ENCODE results near the gene TMEM18.

Gene TMEM18

DNA sequence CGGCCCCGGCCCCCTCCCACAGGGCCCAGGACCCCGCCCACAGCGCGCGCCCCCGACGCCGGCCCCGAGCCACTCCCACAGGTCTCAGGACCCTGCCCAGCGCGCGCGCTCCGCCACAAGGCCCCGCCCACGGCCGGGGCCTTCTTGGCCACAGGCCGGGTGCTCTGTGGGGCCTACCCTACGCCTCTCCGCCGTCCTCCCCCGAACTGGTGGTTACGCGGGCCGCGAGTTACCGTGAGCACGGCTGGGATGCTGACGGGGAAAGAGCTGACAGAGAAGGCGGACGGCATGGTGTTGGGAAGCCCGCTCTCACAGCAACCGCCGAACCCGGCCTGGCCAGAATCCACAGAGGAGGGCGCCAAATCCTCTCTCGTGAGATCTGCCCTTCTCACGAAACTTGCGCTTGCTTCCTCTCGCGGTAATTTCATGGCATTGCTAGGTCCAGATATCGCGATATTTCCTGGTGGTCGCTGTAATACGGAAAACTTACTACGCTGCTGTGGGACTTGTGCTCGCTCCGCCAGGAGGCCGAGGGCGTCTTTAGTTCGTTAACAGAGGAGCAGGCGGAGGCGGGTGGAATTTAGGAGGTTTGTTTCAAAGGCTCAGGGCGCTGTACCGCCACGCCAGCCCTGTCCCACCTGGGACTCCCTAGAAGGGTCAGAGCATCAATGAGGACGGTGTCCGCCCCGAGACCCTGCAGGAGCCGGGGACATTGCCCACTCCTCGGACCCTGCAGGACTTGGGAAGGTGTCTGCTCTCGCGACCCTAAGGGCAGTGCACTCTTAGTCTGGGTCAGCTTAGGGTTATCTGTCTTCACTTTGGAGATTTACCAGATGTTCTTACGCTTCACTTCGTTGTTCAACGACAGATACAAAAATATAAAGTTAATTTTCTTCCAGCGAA, at the start of gene TMEM18 (continued):
- TF ChIP-seq ZNF391 (tag by site-specific recombination; IDR thresholded peaks at IDR 0.05; ENCODE audit: borderline replicate concordance, low read depth) (peak; percentile 75; the same call in 1 of the 2 replicates), ZNF555 (tag by site-specific recombination; conservative IDR thresholded peaks at IDR 0.05) (no peak), OSR2 (tag by site-specific recombination; IDR thresholded peaks at IDR 0.05) (no peak), ZNF561 (tag by site-specific recombination; IDR thresholded peaks at IDR 0.05; ENCODE audit: borderline replicate concordance) (peak; percentile 75; the same call in 1 of the 2 replicates), ZNF701 (tag by site-specific recombination; IDR thresholded peaks at IDR 0.05) (no peak), ATF2 (tag by site-specific recombination; IDR thresholded peaks at IDR 0.05; ENCODE audit: low read depth) (no peak), BCL6B (tag by site-specific recombination; IDR thresholded peaks at IDR 0.05) (no peak), GFI1B (tag by site-specific recombination; IDR thresholded peaks at IDR 0.05) (no peak), ZNF707 (tag by site-specific recombination; IDR thresholded peaks at IDR 0.05) (no peak), ZXDB (tag by site-specific recombination; IDR thresholded peaks at IDR 0.05) (peak; percentile 92), ZBTB48 (tag by site-specific recombination; IDR thresholded peaks at IDR 0.05) (no peak), ZBTB8A (tag by site-specific recombination; IDR thresholded peaks at IDR 0.05) (peak; percentile 60), ZNF221 (tag by site-specific recombination; IDR thresholded peaks at IDR 0.05; ENCODE audit: borderline replicate concordance) (peak; percentile 95; the same call in 1 of the 2 replicates), ZNF488 (tag by site-specific recombination; IDR thresholded peaks at IDR 0.05) (no peak), ZNF600 (tag by site-specific recombination; IDR thresholded peaks at IDR 0.05) (peak; percentile 28; the same call in 1 of the 2 replicates), ZNF514 (tag by site-specific recombination; IDR thresholded peaks at IDR 0.05) (no peak), ZNF76 (tag by site-specific recombination; IDR thresholded peaks at IDR 0.05; ENCODE audit: borderline replicate concordance, low read depth) (0 out of 2 replicates have a peak, but pooled peaks have one; percentile 45), ZNF654 (tag by site-specific recombination; IDR thresholded peaks at IDR 0.05; ENCODE audit: low read depth) (no peak), ZNF169 (tag by site-specific recombination; IDR thresholded peaks at IDR 0.05) (no peak), SALL2 (tag by site-specific recombination; IDR thresholded peaks at IDR 0.05; ENCODE audit: borderline replicate concordance) (no peak), ZNF645 (tag by site-specific recombination; IDR thresholded peaks at IDR 0.05) (no peak), ZNF394 (tag by site-specific recombination; IDR thresholded peaks at IDR 0.05; ENCODE audit: borderline replicate concordance) (peak; percentile 58; the same call in 1 of the 2 replicates), BCL11B (tag by site-specific recombination; IDR thresholded peaks at IDR 0.05; ENCODE audit: low read depth) (no peak), REPIN1 (tag by site-specific recombination; IDR thresholded peaks at IDR 0.05; ENCODE audit: low read depth) (no peak), GLIS2 (tag by site-specific recombination; IDR thresholded peaks at IDR 0.05) (no peak)
- TF ChIP-seq, protein P1, sequence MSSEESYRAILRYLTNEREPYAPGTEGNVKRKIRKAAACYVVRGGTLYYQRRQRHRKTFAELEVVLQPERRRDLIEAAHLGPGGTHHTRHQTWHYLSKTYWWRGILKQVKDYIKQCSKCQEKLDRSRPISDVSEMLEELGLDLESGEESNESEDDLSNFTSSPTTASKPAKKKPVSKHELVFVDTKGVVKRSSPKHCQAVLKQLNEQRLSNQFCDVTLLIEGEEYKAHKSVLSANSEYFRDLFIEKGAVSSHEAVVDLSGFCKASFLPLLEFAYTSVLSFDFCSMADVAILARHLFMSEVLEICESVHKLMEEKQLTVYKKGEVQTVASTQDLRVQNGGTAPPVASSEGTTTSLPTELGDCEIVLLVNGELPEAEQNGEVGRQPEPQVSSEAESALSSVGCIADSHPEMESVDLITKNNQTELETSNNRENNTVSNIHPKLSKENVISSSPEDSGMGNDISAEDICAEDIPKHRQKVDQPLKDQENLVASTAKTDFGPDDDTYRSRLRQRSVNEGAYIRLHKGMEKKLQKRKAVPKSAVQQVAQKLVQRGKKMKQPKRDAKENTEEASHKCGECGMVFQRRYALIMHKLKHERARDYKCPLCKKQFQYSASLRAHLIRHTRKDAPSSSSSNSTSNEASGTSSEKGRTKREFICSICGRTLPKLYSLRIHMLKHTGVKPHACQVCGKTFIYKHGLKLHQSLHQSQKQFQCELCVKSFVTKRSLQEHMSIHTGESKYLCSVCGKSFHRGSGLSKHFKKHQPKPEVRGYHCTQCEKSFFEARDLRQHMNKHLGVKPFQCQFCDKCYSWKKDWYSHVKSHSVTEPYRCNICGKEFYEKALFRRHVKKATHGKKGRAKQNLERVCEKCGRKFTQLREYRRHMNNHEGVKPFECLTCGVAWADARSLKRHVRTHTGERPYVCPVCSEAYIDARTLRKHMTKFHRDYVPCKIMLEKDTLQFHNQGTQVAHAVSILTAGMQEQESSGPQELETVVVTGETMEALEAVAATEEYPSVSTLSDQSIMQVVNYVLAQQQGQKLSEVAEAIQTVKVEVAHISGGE (tag by site-specific recombination; conservative IDR thresholded peaks at IDR 0.05; ENCODE audit: low read depth), result no peak
- TF ChIP-seq, protein P2, sequence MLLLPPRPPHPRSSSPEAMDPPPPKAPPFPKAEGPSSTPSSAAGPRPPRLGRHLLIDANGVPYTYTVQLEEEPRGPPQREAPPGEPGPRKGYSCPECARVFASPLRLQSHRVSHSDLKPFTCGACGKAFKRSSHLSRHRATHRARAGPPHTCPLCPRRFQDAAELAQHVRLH (tag by site-specific recombination; IDR thresholded peaks at IDR 0.05), result peak; percentile 85
- TF ChIP-seq, protein P3, sequence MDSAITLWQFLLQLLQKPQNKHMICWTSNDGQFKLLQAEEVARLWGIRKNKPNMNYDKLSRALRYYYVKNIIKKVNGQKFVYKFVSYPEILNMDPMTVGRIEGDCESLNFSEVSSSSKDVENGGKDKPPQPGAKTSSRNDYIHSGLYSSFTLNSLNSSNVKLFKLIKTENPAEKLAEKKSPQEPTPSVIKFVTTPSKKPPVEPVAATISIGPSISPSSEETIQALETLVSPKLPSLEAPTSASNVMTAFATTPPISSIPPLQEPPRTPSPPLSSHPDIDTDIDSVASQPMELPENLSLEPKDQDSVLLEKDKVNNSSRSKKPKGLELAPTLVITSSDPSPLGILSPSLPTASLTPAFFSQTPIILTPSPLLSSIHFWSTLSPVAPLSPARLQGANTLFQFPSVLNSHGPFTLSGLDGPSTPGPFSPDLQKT (IDR thresholded peaks at IDR 0.05; ENCODE audit: borderline replicate concordance, low read depth, low read length), result no peak

Data from HEK293 (cell line).